T-cell (primary cell): Measurements from ENCODE around the gene HSD17B2. TPM values are rescaled to one million over a fixed set of nuclear protein-coding genes. Genes with fewer than 3 reads are reported as not detected.

Experiments used
- ATAC-seq, 4 experiments: fragments of 200-7000 bp in 3 of 4; fragments of 150-1000 bp in 1 of 4; cut with Tn5 transposase; replicated peaks in 1 of 4; 1 replicate in 3 of 4; 2 replicates in 1 of 4; pipeline ENCODE4 v1.10.0; 2021; ENCODE audit warnings: moderate library complexity in 3 of 4, mild to moderate bottlenecking in 2 of 4, moderate number of reproducible peaks in 1 of 4
- CTCF ChIA-PET, 2 donors: fragments of 300-600 bp; sonication (Branson Sonifier 250); formaldehyde crosslinking; loops; one replicate each; lab custom pipeline; 2022; ENCODE audit warnings: antibody characterized with exemption in 2 of 2; lab: Charles Lee
- POLR2A ChIA-PET, 2 donors: fragments of 300-600 bp; sonication (Branson Sonifier 250); formaldehyde crosslinking; loops; one replicate each; lab custom pipeline; 2022; ENCODE audit warnings: antibody characterized with exemption in 2 of 2; lab: Charles Lee
- DNase-seq, 35 experiments: peaks; one replicate each; pipeline versions ENCODE4 v3.0.0 to v3.0.0-alpha.2; 2013 to 2023
- H3K27ac ChIP-seq: one replicate; pipeline ENCODE4 v1.5.1; 2013; ENCODE audit warnings: low read length
- H3K27me3 ChIP-seq, 2 experiments: replicated peaks in 1 of 2; 1 replicate in 1 of 2; 2 replicates in 1 of 2; pipeline versions ENCODE4 v1.6.1 to v1.7.0; 2013; ENCODE audit warnings: low read length in 1 of 2, mixed read lengths in 1 of 2; ENCODE audit not compliant: control insufficient read depth in 2 of 2, insufficient read depth in 2 of 2; ENCODE audit errors: extremely low read depth in 1 of 2
- H3K36me3 ChIP-seq, 2 donors: 1 replicate in 1 of 2; 2 replicates in 1 of 2; pipeline versions ENCODE4 v1.6.1 to v1.7.0; 2013; ENCODE audit warnings: low read length in 1 of 2; ENCODE audit not compliant: control insufficient read depth in 2 of 2, insufficient read depth in 1 of 2; ENCODE audit errors: extremely low read depth in 1 of 2
- H3K4me1 ChIP-seq, 2 experiments: 1 replicate in 1 of 2; 2 replicates in 1 of 2; pipeline versions ENCODE4 v1.6.1 to v1.7.0; 2013; ENCODE audit warnings: low read length in 2 of 2, mixed read lengths in 1 of 2; ENCODE audit not compliant: insufficient read depth in 2 of 2, control insufficient read depth in 1 of 2; ENCODE audit errors: extremely low read depth in 1 of 2
- H3K4me3 ChIP-seq, 2 donors: 1 replicate in 1 of 2; 2 replicates in 1 of 2; pipeline versions ENCODE4 v1.5.1 to v1.7.0; 2013; ENCODE audit warnings: mild to moderate bottlenecking in 2 of 2, low read length in 1 of 2, moderate library complexity in 1 of 2; ENCODE audit not compliant: control insufficient read depth in 1 of 2; ENCODE audit errors: extremely low read depth in 1 of 2
- H3K9me3 ChIP-seq: 2 replicates; pipeline ENCODE4 v1.7.0; 2013
- H3K27ac Mint-ChIP-seq, 2 donors: one replicate each; pipeline ENCODE4 v1.8.0; 2020 to 2021; ENCODE audit warnings: mild to moderate bottlenecking in 2 of 2, mixed read lengths in 2 of 2
- H3K27me3 Mint-ChIP-seq, 2 donors: one replicate each; pipeline ENCODE4 v1.8.0; 2021 to 2022; ENCODE audit warnings: mixed read lengths in 2 of 2
- H3K36me3 Mint-ChIP-seq: one replicate; pipeline ENCODE4 v1.8.0; 2021; ENCODE audit warnings: mixed read lengths
- H3K4me1 Mint-ChIP-seq, 3 donors: one replicate each; pipeline ENCODE4 v1.8.0; 2020 to 2022; ENCODE audit warnings: mixed read lengths in 3 of 3, mild to moderate bottlenecking in 1 of 3
- H3K4me3 Mint-ChIP-seq, 3 donors: one replicate each; pipeline ENCODE4 v1.8.0; 2020 to 2022; ENCODE audit warnings: mild to moderate bottlenecking in 3 of 3, mixed read lengths in 3 of 3, moderate library complexity in 3 of 3
- H3K9me3 Mint-ChIP-seq, 3 donors: one replicate each; pipeline ENCODE4 v1.8.0; 2020 to 2022; ENCODE audit warnings: mixed read lengths in 3 of 3
- WGBS: methylation state at CpG from one replicate; pipeline ENCODE4 v1.1.5; 2013; ENCODE audit warnings: missing lambda C conversion rate; ENCODE audit not compliant: insufficient coverage; 5-methylcytosine and 5-hydroxymethylcytosine counted together
- total RNA-seq, 35 experiments: library from RNA in 6 of 35; stranded (reverse) in 6 of 35; fragments of 120-200 nt in 1 of 35; gene quantifications; one replicate each; pipeline versions ENCODE4 v1.2.1 to v1.2.4 and lab custom pipeline; 2013 to 2026

Gene HSD17B2
- total RNA-seq, 5 donors from 2014 or later (not counting 1 experiment from before 2014, with no cell fraction given) = not detected

- H3K4me1 Mint-ChIP-seq = no peaks in the 10 kb centered on the region
- CTCF ChIA-PET = interaction anchor here in 1 of 2 donors (0.6 kb wide), 1 partner anchor 17 kb away, joined by 3 read pairs; no protein-coding TSS in a partner anchor
These were observed 39.0 kb downstream of the HSD17B2 start for GRCh38 chr16:82074019-82074558.

GRCh38 chr16:82078125-82078524 is 43.1 kb downstream of the HSD17B2 start:
- Histone ChIP-seq H3K27me3 (no peaks in the 10 kb centered on the region), H3K36me3 (no peaks in the 10 kb centered on the region), H3K4me1 (no peaks in the 10 kb centered on the region), H3K27ac (no peak overlapping the region), H3K9me3 (no peaks in the 10 kb centered on the region), H3K4me3 (no peak overlapping the region)
- Mint-ChIP-seq H3K9me3 (peaks cover 5 to 21% (median 10%) of the 10 kb centered on the region in 3 donors), H3K4me3 (no peak overlapping the region), H3K27me3 (peaks cover 19 to 20% of the 10 kb centered on the region in 2 donors), H3K36me3 (no peaks in the 10 kb centered on the region), H3K27ac (no peak overlapping the region), H3K4me1 (no peaks in the 10 kb centered on the region)
- POLR2A ChIA-PET = no interaction called here
- DNase-seq (no peak), ATAC-seq (no peak)
- CTCF ChIA-PET = no interaction called here
- no CpG with 5 or more reads among the region's 1 CpG for WGBS

More at GRCh38 chr16:82074019-82074558, 39.0 kb downstream of the HSD17B2 start:
- Mint-ChIP-seq H3K36me3 (no peaks in the 10 kb centered on the region), H3K4me3 (no peak overlapping the region), H3K27me3 (peaks cover 17 to 31% of the 10 kb centered on the region in 2 donors), H3K9me3 (peaks cover 7 to 10% (median 9%) of the 10 kb centered on the region in 3 donors), H3K27ac (no peak overlapping the region)
- H3K36me3 ChIP-seq = no peaks in the 10 kb centered on the region
- peaks cover 0 to 2% of the 10 kb centered on the region in 2 experiments for H3K27me3 ChIP-seq
- WGBS = no CpG with 5 or more reads among the region's 4 CpGs
- no peaks in the 10 kb centered on the region for H3K9me3 ChIP-seq
- no peak overlapping the region for H3K27ac ChIP-seq
- ATAC-seq (no peak), DNase-seq (no peak)
- H3K4me3 ChIP-seq = no peak overlapping the region
- POLR2A ChIA-PET = no interaction called here
- no peaks in the 10 kb centered on the region for H3K4me1 ChIP-seq

- no peak overlapping the region for H3K27ac Mint-ChIP-seq
- Histone ChIP-seq H3K4me3 (no peak overlapping the region), H3K27me3 (no peaks in the 10 kb centered on the region), H3K9me3 (no peaks in the 10 kb centered on the region), H3K36me3 (no peaks in the 10 kb centered on the region), H3K27ac (no peak overlapping the region), H3K4me1 (no peaks in the 10 kb centered on the region)
- ChIA-PET CTCF (no interaction called here), POLR2A (no interaction called here)
- ATAC-seq (no peak), DNase-seq (no peak)
- H3K4me3 Mint-ChIP-seq = no peak overlapping the region
- H3K36me3 Mint-ChIP-seq = no peaks in the 10 kb centered on the region
- WGBS = 67% methylated on average over 3 of the region's 3 CpGs
- H3K9me3 Mint-ChIP-seq = peaks cover 5 to 21% (median 10%) of the 10 kb centered on the region in 3 donors
- no peaks in the 10 kb centered on the region for H3K4me1 Mint-ChIP-seq
- H3K27me3 Mint-ChIP-seq = peaks cover 12 to 23% of the 10 kb centered on the region in 2 donors
These were observed 44.8 kb downstream of the HSD17B2 start for GRCh38 chr16:82079892-82080291.

DNA sequence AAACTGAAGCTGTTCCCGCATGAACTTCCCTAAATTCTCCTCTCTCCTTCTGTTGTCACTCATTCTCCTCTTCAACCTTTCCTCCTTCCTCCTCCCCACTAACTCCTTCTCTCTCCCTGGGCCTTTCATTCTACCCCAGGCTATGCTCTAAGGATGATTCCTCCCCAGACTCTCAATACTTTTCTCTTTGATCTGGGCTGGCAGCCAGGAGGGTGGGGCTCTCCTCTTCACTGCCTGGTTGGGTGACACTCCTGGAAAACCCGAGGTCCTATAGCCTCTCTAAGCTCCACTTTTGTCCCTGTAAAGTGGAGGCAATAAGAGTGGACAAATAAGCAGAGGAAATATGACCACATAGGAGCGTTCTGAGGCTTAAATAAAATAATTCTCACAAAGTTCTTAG is 46.2 kb downstream of the HSD17B2 start:
- no peak overlapping the region for H3K4me3 Mint-ChIP-seq
- H3K9me3 Mint-ChIP-seq = peaks cover 5 to 21% (median 7%) of the 10 kb centered on the region in 3 donors
- POLR2A ChIA-PET = no interaction called here
- 73% methylated on average over 1 of the region's 3 CpGs for WGBS
- no peaks in the 10 kb centered on the region for H3K4me1 Mint-ChIP-seq
- no peak overlapping the region for H3K27ac Mint-ChIP-seq
- Histone ChIP-seq H3K36me3 (no peaks in the 10 kb centered on the region), H3K4me1 (no peaks in the 10 kb centered on the region), H3K27ac (no peak overlapping the region), H3K4me3 (no peak overlapping the region), H3K9me3 (no peaks in the 10 kb centered on the region), H3K27me3 (no peaks in the 10 kb centered on the region)
- ATAC-seq = no peak
- H3K27me3 Mint-ChIP-seq = peaks cover 8 to 23% of the 10 kb centered on the region in 2 donors
- no peak for DNase-seq
- CTCF ChIA-PET = no interaction called here
- no peaks in the 10 kb centered on the region for H3K36me3 Mint-ChIP-seq

- Mint-ChIP-seq H3K36me3 (no peaks in the 10 kb centered on the region), H3K4me1 (no peaks in the 10 kb centered on the region), H3K27ac (no peak overlapping the region), H3K27me3 (peaks cover 8 to 23% of the 10 kb centered on the region in 2 donors), H3K4me3 (no peak overlapping the region), H3K9me3 (peaks cover 5 to 18% (median 7%) of the 10 kb centered on the region in 3 donors)
- Histone ChIP-seq H3K4me1 (no peaks in the 10 kb centered on the region), H3K36me3 (no peaks in the 10 kb centered on the region), H3K4me3 (no peak overlapping the region), H3K9me3 (no peaks in the 10 kb centered on the region), H3K27me3 (no peaks in the 10 kb centered on the region), H3K27ac (no peak overlapping the region)
- ATAC-seq = no peak
- ChIA-PET CTCF (no interaction called here), POLR2A (no interaction called here)
- no peak for DNase-seq
- no CpG with 5 or more reads among the region's 1 CpG for WGBS
These were observed 47.0 kb downstream of the HSD17B2 start for GRCh38 chr16:82082097-82082496.

DNA sequence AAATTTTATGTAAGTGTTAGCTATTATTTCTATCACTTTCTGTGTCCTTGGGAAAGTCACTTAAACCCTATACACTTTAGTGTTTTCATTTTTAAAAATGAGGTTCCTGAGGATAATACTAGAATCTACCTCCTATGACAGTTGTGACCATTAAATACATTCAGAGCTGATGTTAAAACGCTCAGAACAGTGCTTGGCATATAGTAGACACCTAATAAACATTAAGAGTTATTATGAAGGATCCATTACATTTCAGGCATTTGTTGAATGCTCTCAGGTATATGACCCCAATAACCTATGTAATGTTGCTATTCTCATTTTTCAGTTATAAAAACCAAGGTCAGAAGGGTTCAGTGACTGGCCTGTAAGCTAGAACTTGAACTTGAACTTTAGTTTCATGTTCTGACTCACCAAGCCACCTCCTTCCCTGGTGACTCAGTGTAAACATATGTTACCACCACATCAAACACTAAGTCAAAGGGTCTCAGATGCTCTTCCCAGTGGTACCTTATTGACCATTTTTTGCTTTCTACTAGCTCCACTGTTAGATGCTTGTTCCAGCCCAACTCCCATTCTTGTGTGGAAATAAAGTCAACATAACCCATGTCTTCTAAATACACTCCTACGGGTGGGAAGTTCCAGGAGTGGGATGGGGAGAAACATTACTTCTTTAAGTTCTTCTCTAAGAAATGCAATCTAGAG is 47.6 kb downstream of the HSD17B2 start:
- ATAC-seq (no peak), DNase-seq (no peak)
- Mint-ChIP-seq H3K27me3 (peaks cover 8 to 22% of the 10 kb centered on the region in 2 donors), H3K4me3 (no peak overlapping the region), H3K36me3 (no peaks in the 10 kb centered on the region), H3K27ac (no peak overlapping the region), H3K9me3 (peaks cover 5 to 16% (median 7%) of the 10 kb centered on the region in 3 donors), H3K4me1 (no peaks in the 10 kb centered on the region)
- no CpG with 5 or more reads among the region's 2 CpGs for WGBS
- H3K36me3 ChIP-seq = no peaks in the 10 kb centered on the region
- H3K27me3 ChIP-seq = no peaks in the 10 kb centered on the region
- ChIA-PET POLR2A (no interaction called here), CTCF (no interaction called here)
- no peaks in the 10 kb centered on the region for H3K4me1 ChIP-seq
- no peak overlapping the region for H3K4me3 ChIP-seq
- H3K9me3 ChIP-seq = no peaks in the 10 kb centered on the region
- H3K27ac ChIP-seq = no peak overlapping the region
